GM13976 (cell line): ENCODE data around the gene ATG2A.

Experiments used
- DNase-seq: peaks from one replicate; pipeline ENCODE4 v3.0.0; 2012; ENCODE audit warnings: low spot score
- in situ Hi-C: fragments of 300-500 bp; cut with MboI; formaldehyde crosslinking; loops from one replicate; pipeline ENCODE4 v1.12.0; 2022; ENCODE audit warnings: low sequenced_read_pairs, mixed read lengths, inconsistent platforms; ENCODE audit not compliant: unreplicated experiment
- TF ChIP-seq, protein P1 (sequence below): IDR thresholded peaks from 2 replicates; pipeline ENCODE4 v1.5.1; 2012; ENCODE audit warnings: borderline replicate concordance, mild to moderate bottlenecking; ENCODE audit not compliant: insufficient read depth; ENCODE audit errors: extremely low read depth, missing control alignments, control extremely low read depth

ATG2A gene

GRCh38 chr11:64870176-64870892 lies 46.7 kb downstream of the ATG2A start:
- peak; percentile 49 for DNase-seq
- in situ Hi-C loops, result no loop called here
- TF ChIP-seq, protein P1, sequence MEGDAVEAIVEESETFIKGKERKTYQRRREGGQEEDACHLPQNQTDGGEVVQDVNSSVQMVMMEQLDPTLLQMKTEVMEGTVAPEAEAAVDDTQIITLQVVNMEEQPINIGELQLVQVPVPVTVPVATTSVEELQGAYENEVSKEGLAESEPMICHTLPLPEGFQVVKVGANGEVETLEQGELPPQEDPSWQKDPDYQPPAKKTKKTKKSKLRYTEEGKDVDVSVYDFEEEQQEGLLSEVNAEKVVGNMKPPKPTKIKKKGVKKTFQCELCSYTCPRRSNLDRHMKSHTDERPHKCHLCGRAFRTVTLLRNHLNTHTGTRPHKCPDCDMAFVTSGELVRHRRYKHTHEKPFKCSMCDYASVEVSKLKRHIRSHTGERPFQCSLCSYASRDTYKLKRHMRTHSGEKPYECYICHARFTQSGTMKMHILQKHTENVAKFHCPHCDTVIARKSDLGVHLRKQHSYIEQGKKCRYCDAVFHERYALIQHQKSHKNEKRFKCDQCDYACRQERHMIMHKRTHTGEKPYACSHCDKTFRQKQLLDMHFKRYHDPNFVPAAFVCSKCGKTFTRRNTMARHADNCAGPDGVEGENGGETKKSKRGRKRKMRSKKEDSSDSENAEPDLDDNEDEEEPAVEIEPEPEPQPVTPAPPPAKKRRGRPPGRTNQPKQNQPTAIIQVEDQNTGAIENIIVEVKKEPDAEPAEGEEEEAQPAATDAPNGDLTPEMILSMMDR, result no peak

DNA sequence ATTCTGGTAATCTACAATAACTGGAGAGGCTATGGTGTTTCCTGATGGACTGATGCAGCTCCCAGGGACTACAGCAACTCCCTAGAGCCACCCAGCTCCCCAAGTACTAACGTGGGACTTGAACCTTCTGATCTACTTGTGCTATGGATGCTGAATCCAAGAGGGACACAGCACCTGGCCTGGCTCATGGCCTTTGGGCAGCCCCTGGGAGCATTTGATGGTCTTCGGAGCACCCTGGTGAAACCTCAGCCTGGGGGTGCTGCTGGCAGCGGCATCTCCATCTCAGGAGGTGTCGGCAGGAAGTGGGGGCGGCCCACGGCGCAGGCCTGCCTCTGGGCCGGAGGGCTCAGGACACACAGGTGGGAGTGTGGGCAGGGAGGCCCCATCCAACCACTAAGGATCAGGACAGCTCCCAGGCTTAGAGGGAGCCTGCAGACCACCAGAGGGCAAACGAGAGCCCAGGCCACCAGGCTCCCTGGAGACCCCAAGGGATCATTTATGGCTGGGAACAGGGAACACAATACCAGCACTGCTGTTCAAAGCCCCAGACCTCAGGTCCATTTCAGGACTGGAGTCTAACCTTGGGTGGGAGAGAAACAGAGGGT lies 47.3 kb downstream of the ATG2A start:
- TF ChIP-seq, protein P1, result peak; percentile 39
- no peak for DNase-seq
- in situ Hi-C loops, result no loop called here

DNA sequence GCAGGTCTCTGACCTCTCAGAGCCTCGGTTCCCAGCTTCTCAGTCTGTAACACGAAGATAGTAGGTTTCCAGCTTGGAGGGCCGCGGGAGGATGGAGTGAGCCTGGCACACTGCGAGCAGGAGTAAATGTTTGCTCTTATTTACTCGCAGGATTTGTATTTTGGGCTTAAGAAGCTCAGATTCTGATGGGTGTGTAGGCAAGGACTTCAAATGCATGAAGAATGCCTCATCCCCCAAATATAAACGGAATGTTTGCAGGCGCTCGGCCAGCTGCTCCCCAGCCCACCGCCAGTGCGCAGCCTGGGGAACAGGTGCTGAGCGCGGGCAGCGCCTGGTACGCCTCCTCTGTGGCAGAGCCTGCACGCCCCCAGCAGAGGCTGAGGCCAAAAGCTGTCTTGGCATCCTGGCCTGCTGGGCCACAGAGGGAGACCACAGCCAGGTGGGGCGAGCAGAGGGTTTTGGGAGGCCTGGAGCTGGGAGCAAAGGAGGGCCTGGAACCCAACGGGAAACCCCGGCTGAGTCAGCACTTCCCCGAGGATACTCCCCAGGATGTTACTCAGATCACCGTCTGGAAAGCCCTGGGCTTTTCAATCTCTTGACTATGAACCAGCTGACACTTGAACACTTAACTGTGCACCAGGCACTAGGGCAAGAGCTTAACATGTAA lies 48.0 kb downstream of the ATG2A start:
- TF ChIP-seq, protein P1, result no peak
- in situ Hi-C loops, result no loop called here
- DNase-seq, result peak; percentile 43

DNA sequence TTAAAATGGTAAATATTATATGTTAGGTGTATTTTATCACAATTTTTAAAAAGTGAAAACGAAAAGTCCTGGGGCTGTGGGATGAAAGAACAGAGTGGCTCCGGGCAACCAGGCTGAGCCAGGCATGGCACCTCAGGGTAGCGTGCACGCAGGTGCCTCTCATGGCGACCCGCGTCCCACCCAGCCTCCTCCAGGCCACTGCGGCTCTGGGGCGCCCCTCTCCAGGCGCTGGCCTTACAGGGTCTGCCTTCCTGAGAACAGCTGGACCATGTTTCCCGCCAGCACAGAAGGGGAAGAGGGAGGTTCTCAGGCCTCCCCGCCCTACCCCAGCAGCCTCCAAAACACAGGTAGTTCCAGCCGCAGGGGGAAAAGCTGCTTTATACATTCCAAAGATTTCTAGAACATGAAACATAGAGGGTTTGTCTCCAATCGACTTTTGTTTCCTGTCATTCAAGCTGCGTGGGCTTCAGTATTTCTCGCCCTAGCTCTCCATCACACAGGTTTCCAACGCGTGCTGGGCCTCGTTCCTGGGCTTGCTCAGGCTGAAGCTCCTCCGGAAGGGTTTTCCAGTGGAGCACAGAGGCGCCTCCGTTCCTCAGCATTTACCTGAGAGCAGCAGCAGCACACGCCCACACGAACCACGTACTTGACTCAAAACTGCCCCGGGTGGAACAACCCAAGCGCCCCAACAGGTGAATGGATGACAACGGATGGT lies 49.1 kb downstream of the ATG2A start:
- TF ChIP-seq, protein P1, result no peak
- in situ Hi-C loops, result no loop called here
- DNase-seq, result no peak

- TF ChIP-seq, protein P1, result no peak
- in situ Hi-C loops, result no loop called here
- DNase-seq, result no peak
Measured at GRCh38 chr11:64866173-64866491, 50.9 kb downstream of the ATG2A start.

- in situ Hi-C loops, result no loop called here
- TF ChIP-seq, protein P1, result no peak
- DNase-seq, result no peak
Measured at GRCh38 chr11:64865286-64866172, 51.5 kb downstream of the ATG2A start.
